DMS114 treated with DMSO at 0.1 percent for 48 hours (cell line): ENCODE results near the gene TMEM204.

Source experiments
- DNase-seq: peaks from one replicate; lab custom pipeline; 2025; ENCODE audit not compliant: unreplicated experiment; lab: John Stamatoyannopoulos, UW

TMEM204 gene

GRCh38 chr16:1554826-1555445, 21.5 kb downstream of the TMEM204 start:
- DNase-seq: no peak

GRCh38 chr16:1556254-1556653, 22.8 kb downstream of the TMEM204 start:
- no peak for DNase-seq

- no peak for DNase-seq
These were observed 23.6 kb downstream of the TMEM204 start for GRCh38 chr16:1557074-1557473.

GRCh38 chr16:1557576-1557975, 24.1 kb downstream of the TMEM204 start:
- DNase-seq: no peak

- no peak for DNase-seq
These were observed 26.0 kb downstream of the TMEM204 start for GRCh38 chr16:1559446-1559975.

- DNase-seq: no peak
These were observed 26.7 kb downstream of the TMEM204 start for GRCh38 chr16:1560153-1560552.

GRCh38 chr16:1560866-1561265, 27.4 kb downstream of the TMEM204 start:
- DNase-seq: no peak

GRCh38 chr16:1561266-1561665, 27.8 kb downstream of the TMEM204 start:
- DNase-seq: no peak

- DNase-seq: no peak
These were observed 28.4 kb downstream of the TMEM204 start for GRCh38 chr16:1561836-1562235.

GRCh38 chr16:1563786-1564185, 30.3 kb downstream of the TMEM204 start:
- DNase-seq: no peak

GRCh38 chr16:1564325-1564724, 30.9 kb downstream of the TMEM204 start:
- DNase-seq: no peak

- DNase-seq: no peak
These were observed 31.8 kb downstream of the TMEM204 start for GRCh38 chr16:1565083-1565805.

- DNase-seq: no peak
These were observed 34.5 kb downstream of the TMEM204 start for GRCh38 chr16:1567988-1568387.

GRCh38 chr16:1571012-1571671, 37.7 kb downstream of the TMEM204 start:
- DNase-seq: no peak

GRCh38 chr16:1572673-1573072, 39.2 kb downstream of the TMEM204 start:
- no peak for DNase-seq

- no peak for DNase-seq
These were observed 39.8 kb downstream of the TMEM204 start for GRCh38 chr16:1573301-1573700.

GRCh38 chr16:1575578-1575977, 42.1 kb downstream of the TMEM204 start:
- no peak for DNase-seq

GRCh38 chr16:1579214-1579613, 45.7 kb downstream of the TMEM204 start:
- no peak for DNase-seq

GRCh38 chr16:1580256-1580655, 46.8 kb downstream of the TMEM204 start:
- DNase-seq: no peak

- DNase-seq: no peak
These were observed 47.5 kb downstream of the TMEM204 start for GRCh38 chr16:1580956-1581355.

- DNase-seq: no peak
These were observed 48.3 kb downstream of the TMEM204 start for GRCh38 chr16:1581804-1582203.

- DNase-seq: no peak
These were observed 49.7 kb downstream of the TMEM204 start for GRCh38 chr16:1583180-1583579.
